SK-N-SH (cell line): ENCODE measurements around the gene RHBDL1. TPM values are rescaled to one million over a fixed set of nuclear protein-coding genes. Genes with fewer than 3 reads are reported as not detected.
A peak's percentile ranks its signal among the peaks of the same experiment; 100 is the strongest.

Source experiments
- CTCF ChIA-PET: fragments of 300-600, 350-600 bp; formaldehyde crosslinking; extraction: SDS; loops from one replicate; lab custom pipeline; 2021; lab: Yijun Ruan, JAX
- POLR2A ChIA-PET: fragments of 350-600 bp; sonication (Branson Sonifier 250); formaldehyde crosslinking; extraction: SDS; loops from one replicate; lab custom pipeline; 2020; ENCODE audit warnings: antibody characterized with exemption, inconsistent platforms; lab: Yijun Ruan, JAX
- DNase-seq: peaks from one replicate; pipeline ENCODE4 v3.0.0; 2012
- H2AFZ ChIP-seq: fragments of 200-600 bp; sonication (generic); 2 replicates; pipeline ENCODE4 v1.8.1; 2016; ENCODE audit warnings: antibody characterized with exemption, mild to moderate bottlenecking, low read depth
- H3F3A ChIP-seq: fragments of 200-600 bp; sonication (generic); replicated peaks from 2 replicates; pipeline ENCODE3; 2016; ENCODE audit warnings: antibody characterized with exemption, mild to moderate bottlenecking; ENCODE audit not compliant: insufficient read depth
- H3K27ac ChIP-seq, 2 experiments: fragments of 200-500 bp in 1 of 2; fragments of 200-600 bp in 1 of 2; sonication (Bioruptor generic) in 1 of 2; sonication (generic), shearing (Covaris generic) in 1 of 2; 2 replicates each; pipeline versions ENCODE4 v1.5.1 to v1.6.1; 2014 to 2016; ENCODE audit warnings: low read depth in 2 of 2, inconsistent platforms in 1 of 2, low read length in 1 of 2, mild to moderate bottlenecking in 1 of 2, mixed read lengths in 1 of 2
- H3K27me3 ChIP-seq: fragments of 200-600 bp; sonication (generic), shearing (Covaris generic); 2 replicates; pipeline ENCODE4 v1.6.1; 2016; ENCODE audit warnings: mixed run types; ENCODE audit not compliant: insufficient read depth
- H3K36me3 ChIP-seq, 2 experiments: fragments of 200-500 bp in 1 of 2; fragments of 200-600 bp in 1 of 2; sonication (Bioruptor generic) in 1 of 2; sonication (generic) in 1 of 2; replicated peaks in 1 of 2; 2 replicates each; pipeline versions ENCODE3 to v1.5.1; 2014 to 2016; ENCODE audit warnings: low read length in 1 of 2, mild to moderate bottlenecking in 1 of 2; ENCODE audit not compliant: insufficient read depth in 2 of 2, control insufficient read depth in 1 of 2
- H3K4me1 ChIP-seq, 2 experiments: fragments of 200-500 bp in 1 of 2; fragments of 200-600 bp in 1 of 2; sonication (Bioruptor generic) in 1 of 2; sonication (generic), shearing (Covaris generic) in 1 of 2; 2 replicates each; pipeline versions ENCODE4 v1.5.1 to v1.6.1; 2014 to 2016; ENCODE audit warnings: low read depth in 1 of 2, low read length in 1 of 2, mixed run types in 1 of 2; ENCODE audit not compliant: insufficient read depth in 2 of 2, control insufficient read depth in 1 of 2
- H3K4me2 ChIP-seq: fragments of 200-600 bp; sonication (generic), shearing (Covaris generic); 2 replicates; pipeline ENCODE4 v1.6.1; 2017; ENCODE audit warnings: mixed run types
- H3K4me3 ChIP-seq, 2 experiments: fragments of 200-500 bp in 1 of 2; fragments of 200-600 bp in 1 of 2; sonication (Bioruptor generic) in 1 of 2; sonication (generic), shearing (Covaris generic) in 1 of 2; 2 replicates each; pipeline versions ENCODE4 v1.5.1 to v1.8.1; 2014 to 2016; ENCODE audit warnings: low read depth in 2 of 2, inconsistent platforms in 1 of 2, low read length in 1 of 2, mild to moderate bottlenecking in 1 of 2, mixed read lengths in 1 of 2, moderate library complexity in 1 of 2
- H3K79me2 ChIP-seq: fragments of 200-600 bp; sonication (generic); 2 replicates; pipeline ENCODE4 v1.8.1; 2017; ENCODE audit warnings: mild to moderate bottlenecking; ENCODE audit not compliant: insufficient read depth
- H3K9ac ChIP-seq: fragments of 200-600 bp; sonication (generic); 2 replicates; pipeline ENCODE4 v1.6.1; 2017; ENCODE audit warnings: mixed run types
- H3K9me2 ChIP-seq: fragments of 200-600 bp; sonication (generic); 2 replicates; pipeline ENCODE4 v1.6.1; 2017; ENCODE audit warnings: mixed run types
- H3K9me3 ChIP-seq: fragments of 200-600 bp; sonication (generic); 2 replicates; pipeline ENCODE4 v1.6.1; 2017; ENCODE audit warnings: mixed run types, mild to moderate bottlenecking, moderate library complexity
- H4K20me1 ChIP-seq: fragments of 200-600 bp; sonication (generic); 2 replicates; pipeline ENCODE4 v1.6.1; 2017; ENCODE audit warnings: mild to moderate bottlenecking, mixed run types; ENCODE audit not compliant: insufficient read depth
- CHD2 ChIP-seq: fragments of 150-350 bp; IDR thresholded peaks from 2 replicates; pipeline ENCODE4 v1.6.1; 2018; ENCODE audit warnings: low read length; ENCODE audit not compliant: partially characterized antibody
- ELF1 ChIP-seq: IDR thresholded peaks from 2 replicates; pipeline ENCODE4 v1.4.0; 2012
- EP300 ChIP-seq, 2 experiments: IDR thresholded peaks; 2 replicates each; pipeline versions ENCODE4 v1.4.0 to v1.6.1; 2012; ENCODE audit warnings: borderline replicate concordance in 1 of 2, low read depth in 1 of 2, low read length in 1 of 2
- FOSL2 ChIP-seq: IDR thresholded peaks from 2 replicates; pipeline ENCODE4 v1.4.0; 2012; ENCODE audit warnings: low read depth, mild to moderate bottlenecking, moderate library complexity, borderline replicate concordance
- GABPA ChIP-seq: IDR thresholded peaks from 2 replicates; pipeline ENCODE4 v1.4.0; 2012; ENCODE audit warnings: low read depth, mild to moderate bottlenecking
- MAX ChIP-seq: IDR thresholded peaks from 2 replicates; pipeline ENCODE4 v1.4.0; 2012; ENCODE audit warnings: low read depth
- POLR2AphosphoS5 ChIP-seq: IDR thresholded peaks from 2 replicates; pipeline ENCODE4 v1.6.1; 2012; ENCODE audit warnings: low read depth, low read length
- RCOR1 ChIP-seq: fragments of 150-350 bp; IDR thresholded peaks from 2 replicates; pipeline ENCODE4 v1.6.1; 2017; ENCODE audit warnings: antibody characterized with exemption, low read length
- RFX5 ChIP-seq: IDR thresholded peaks from 2 replicates; pipeline ENCODE4 v1.6.1; 2012; ENCODE audit warnings: mild to moderate bottlenecking, improper control_type of control experiment, low read length
- SMC3 ChIP-seq: IDR thresholded peaks from 2 replicates; pipeline ENCODE4 v1.6.1; 2012; ENCODE audit warnings: low read depth, low read length, improper control_type of control experiment
- TCF12 ChIP-seq: IDR thresholded peaks from 2 replicates; pipeline ENCODE4 v1.4.0; 2012
- WGBS: methylation state at CpG from one replicate; pipeline ENCODE4 v1.1.6; 2017; ENCODE audit warnings: low lambda C conversion rate; 5-methylcytosine and 5-hydroxymethylcytosine counted together
- polyA plus RNA-seq, 3 experiments: library from polyadenylated mRNA; depleted of rRNA; stranded (reverse); fragments of >200 nt; gene quantifications; 2 replicates each; pipeline ENCODE4 v1.2.3, GENCODE V29; 2012
- TF ChIP-seq, protein P1 (sequence below): fragments of 200-600 bp; sonication (generic); IDR thresholded peaks from 2 replicates; pipeline ENCODE4 v1.6.1; 2017; ENCODE audit warnings: antibody characterized with exemption, mild to moderate bottlenecking, moderate library complexity
- TF ChIP-seq, protein P2 (sequence below): IDR thresholded peaks from 2 replicates; pipeline ENCODE4; 2012

The RHBDL1 gene
- polyA plus RNA-seq, 1 of the 3 experiments (the other 2 are of a cell fraction): 4.1 TPM

- no peaks in the 10 kb centered on the region for H4K20me1 ChIP-seq
- TF ChIP-seq SMC3 (no peak), FOSL2 (no peak), EP300 (IDR thresholded peaks at IDR 0.05; ENCODE audit: borderline replicate concordance in 1 of 2, low read depth in 1 of 2, low read length in 1 of 2) (no peak), TCF12 (no peak), GABPA (no peak), RCOR1 (no peak), CHD2 (no peak), MAX (no peak), ELF1 (no peak), RFX5 (no peak), POLR2AphosphoS5 (no peak)
- TF ChIP-seq, protein P1, sequence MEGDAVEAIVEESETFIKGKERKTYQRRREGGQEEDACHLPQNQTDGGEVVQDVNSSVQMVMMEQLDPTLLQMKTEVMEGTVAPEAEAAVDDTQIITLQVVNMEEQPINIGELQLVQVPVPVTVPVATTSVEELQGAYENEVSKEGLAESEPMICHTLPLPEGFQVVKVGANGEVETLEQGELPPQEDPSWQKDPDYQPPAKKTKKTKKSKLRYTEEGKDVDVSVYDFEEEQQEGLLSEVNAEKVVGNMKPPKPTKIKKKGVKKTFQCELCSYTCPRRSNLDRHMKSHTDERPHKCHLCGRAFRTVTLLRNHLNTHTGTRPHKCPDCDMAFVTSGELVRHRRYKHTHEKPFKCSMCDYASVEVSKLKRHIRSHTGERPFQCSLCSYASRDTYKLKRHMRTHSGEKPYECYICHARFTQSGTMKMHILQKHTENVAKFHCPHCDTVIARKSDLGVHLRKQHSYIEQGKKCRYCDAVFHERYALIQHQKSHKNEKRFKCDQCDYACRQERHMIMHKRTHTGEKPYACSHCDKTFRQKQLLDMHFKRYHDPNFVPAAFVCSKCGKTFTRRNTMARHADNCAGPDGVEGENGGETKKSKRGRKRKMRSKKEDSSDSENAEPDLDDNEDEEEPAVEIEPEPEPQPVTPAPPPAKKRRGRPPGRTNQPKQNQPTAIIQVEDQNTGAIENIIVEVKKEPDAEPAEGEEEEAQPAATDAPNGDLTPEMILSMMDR: no peak
- TF ChIP-seq, protein P2, sequence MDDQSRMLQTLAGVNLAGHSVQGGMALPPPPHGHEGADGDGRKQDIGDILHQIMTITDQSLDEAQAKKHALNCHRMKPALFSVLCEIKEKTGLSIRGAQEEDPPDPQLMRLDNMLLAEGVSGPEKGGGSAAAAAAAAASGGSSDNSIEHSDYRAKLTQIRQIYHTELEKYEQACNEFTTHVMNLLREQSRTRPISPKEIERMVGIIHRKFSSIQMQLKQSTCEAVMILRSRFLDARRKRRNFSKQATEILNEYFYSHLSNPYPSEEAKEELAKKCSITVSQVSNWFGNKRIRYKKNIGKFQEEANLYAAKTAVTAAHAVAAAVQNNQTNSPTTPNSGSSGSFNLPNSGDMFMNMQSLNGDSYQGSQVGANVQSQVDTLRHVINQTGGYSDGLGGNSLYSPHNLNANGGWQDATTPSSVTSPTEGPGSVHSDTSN: no peak; the same call in 1 of the 2 replicates
- peak overlapping the region in 1 of 2 experiments; percentile 50; a peak in 1 of 4 replicates for H3K27ac ChIP-seq
- H3K9me2 ChIP-seq: no peaks in the 10 kb centered on the region
- ChIA-PET CTCF (interaction anchor here (0.9 to 1.4 kb wide), 2 partner anchors 18 to 19 kb away, joined by 4 to 6 read pairs; partner anchors contain the start of gene WDR90), POLR2A (interaction anchor here (0.9 kb wide), 2 partner anchors 29 to 60 kb away, joined by 3 read pairs; no protein-coding TSS in a partner anchor)
- WGBS: 83% methylated on average over 11 of the region's 29 CpGs
- no peak for DNase-seq
- H3K4me2 ChIP-seq: no peak overlapping the region
- H3F3A ChIP-seq: no peaks in the 10 kb centered on the region
- H3K9ac ChIP-seq: no peak overlapping the region
- H3K4me3 ChIP-seq: no peak overlapping the region
- peaks cover 10 to 34% of the 10 kb centered on the region in 2 experiments; a peak in 3 of 4 replicates for H3K4me1 ChIP-seq
- no peaks in the 10 kb centered on the region for H3K9me3 ChIP-seq
- H2AFZ ChIP-seq: no peak overlapping the region
- no peaks in the 10 kb centered on the region for H3K27me3 ChIP-seq
- peaks cover 0 to 19% of the 10 kb centered on the region in 2 experiments for H3K36me3 ChIP-seq
- H3K79me2 ChIP-seq: peaks cover 5% of the 10 kb centered on the region; the same call in 1 of the 2 replicates
Observed at GRCh38 chr16:630249-630814, 45.1 kb upstream of the RHBDL1 start.

GRCh38 chr16:630815-631405 lies 44.6 kb upstream of the RHBDL1 start, which contains the start of gene WFIKKN1:
WFIKKN1 (plus strand) TSS chr16:630985; CDS start chr16:631254, 269 bp downstream.
- H4K20me1 ChIP-seq: no peaks in the 10 kb centered on the region
- H3K4me2 ChIP-seq: no peak within 1 kb of the TSS
- H3K9me3 ChIP-seq: no peaks in the 10 kb centered on the region
- TF ChIP-seq ELF1: no peak
- TF ChIP-seq POLR2AphosphoS5: 0 out of 2 replicates have a peak, but pooled peaks have one; percentile 3
- H3K4me3 ChIP-seq: no peak within 1 kb of the TSS
- H2AFZ ChIP-seq: no peak within 1 kb of the TSS
- no peaks in the 10 kb centered on the region for H3F3A ChIP-seq
- WGBS: 60% methylated on average over 2 of the region's 23 CpGs
- H3K36me3 ChIP-seq: peaks cover 0 to 18% of the 10 kb centered on the region in 2 experiments
- DNase-seq: peak; percentile 71
- peak within 1 kb of the TSS in 1 of 2 experiments; percentile 50; a peak in 1 of 4 replicates for H3K27ac ChIP-seq
- ChIA-PET POLR2A (no interaction called here), CTCF (interaction anchor here (0.9 to 1.4 kb wide), 2 partner anchors 17 to 18 kb away, joined by 4 to 6 read pairs; partner anchors contain the start of gene WDR90)
- H3K79me2 ChIP-seq: peaks cover 11% of the 10 kb centered on the region; the same call in 1 of the 2 replicates
- H3K9ac ChIP-seq: no peak within 1 kb of the TSS
- H3K4me1 ChIP-seq: peaks cover 10 to 36% of the 10 kb centered on the region in 2 experiments; a peak in 3 of 4 replicates
- H3K9me2 ChIP-seq: no peaks in the 10 kb centered on the region
- no peaks in the 10 kb centered on the region for H3K27me3 ChIP-seq
